Measurements from ENCODE around the gene MTURN.

The MTURN gene

GRCh38 chr7:30136117-30136731, 1.4 kb downstream of the MTURN start:
- no peak for DNase-seq

DNA sequence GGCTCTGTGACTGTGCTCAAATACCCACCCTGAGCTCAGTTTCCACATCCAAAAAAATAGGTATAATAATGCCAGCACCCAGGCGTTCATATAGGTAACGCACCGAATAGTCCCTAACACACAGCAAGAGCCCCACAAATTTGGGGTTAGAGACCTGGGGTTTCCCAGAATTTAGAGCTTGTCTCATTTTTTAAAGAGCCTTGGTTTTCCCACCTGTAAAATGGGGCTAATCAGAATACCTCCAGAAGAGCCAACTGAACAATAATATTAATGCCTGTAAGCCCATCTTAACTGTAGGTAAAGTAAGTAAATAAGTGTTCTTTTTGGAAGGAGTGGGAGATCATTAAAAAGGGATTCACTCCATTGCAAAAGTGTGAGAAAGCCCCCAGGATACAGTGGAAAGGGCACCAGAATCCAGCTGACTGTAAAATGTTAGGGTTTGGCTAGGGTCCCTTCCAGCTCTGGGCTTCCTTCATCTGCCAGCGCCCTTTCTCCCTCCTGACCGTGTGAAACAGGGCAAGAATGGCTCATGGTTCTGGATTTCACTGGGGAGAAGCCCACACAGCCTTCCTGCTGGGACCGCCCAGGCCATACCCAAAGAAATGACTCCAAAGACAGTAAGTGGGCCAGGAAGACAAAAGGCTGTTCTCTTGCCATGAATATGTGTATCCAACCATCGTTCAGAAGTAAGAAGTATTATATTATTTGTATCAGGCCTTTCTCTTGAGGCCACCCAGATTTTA, 2.1 kb downstream of the MTURN start:
- DNase-seq = no peak

DNA sequence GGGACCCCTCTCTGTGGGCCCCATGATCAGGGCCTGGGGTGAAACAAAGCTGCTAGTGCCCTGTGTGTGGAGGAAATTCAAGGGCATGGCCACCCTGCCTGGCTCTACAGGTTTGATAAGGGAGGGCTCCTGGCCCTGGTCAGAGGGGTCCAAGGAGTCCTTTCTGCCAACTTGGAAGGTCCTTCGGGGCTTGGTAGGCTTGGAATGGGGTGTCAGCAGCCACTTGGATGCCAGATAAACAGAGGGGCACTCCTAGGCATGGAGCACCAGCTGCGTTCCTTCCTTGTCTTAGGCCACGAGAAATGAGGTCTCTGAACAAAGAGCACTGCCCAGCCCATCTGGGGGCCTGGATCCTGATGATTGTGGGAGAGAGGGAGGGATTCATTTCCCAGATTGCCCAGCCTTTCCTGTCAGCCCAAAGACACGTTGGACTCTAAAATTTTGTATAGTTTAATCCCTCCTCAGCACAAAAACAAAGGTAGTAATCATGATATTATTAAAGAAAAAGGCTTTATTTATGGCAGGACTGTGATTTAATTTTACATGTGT, 5.1 kb downstream of the MTURN start:
- no peak for DNase-seq

DNA sequence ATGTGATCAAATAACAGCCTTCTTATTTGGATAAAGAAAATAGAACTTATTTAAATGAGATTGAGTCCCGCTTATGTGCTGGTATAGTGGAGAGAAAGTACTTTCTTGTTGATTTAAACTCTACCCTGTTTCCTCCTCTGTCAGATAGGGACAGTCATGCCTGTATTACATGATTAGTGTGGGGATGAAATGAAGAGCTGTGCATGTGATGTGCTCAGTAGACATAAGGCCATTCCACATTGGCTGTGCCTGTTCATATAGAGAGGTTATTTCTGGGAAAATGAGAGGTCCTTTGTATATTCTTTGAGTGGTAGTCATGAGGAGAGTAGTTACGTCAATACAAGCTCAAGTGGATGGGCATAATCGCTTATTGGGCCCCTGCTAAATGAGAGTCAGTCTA, 5.7 kb downstream of the MTURN start:
- no peak for DNase-seq

DNA sequence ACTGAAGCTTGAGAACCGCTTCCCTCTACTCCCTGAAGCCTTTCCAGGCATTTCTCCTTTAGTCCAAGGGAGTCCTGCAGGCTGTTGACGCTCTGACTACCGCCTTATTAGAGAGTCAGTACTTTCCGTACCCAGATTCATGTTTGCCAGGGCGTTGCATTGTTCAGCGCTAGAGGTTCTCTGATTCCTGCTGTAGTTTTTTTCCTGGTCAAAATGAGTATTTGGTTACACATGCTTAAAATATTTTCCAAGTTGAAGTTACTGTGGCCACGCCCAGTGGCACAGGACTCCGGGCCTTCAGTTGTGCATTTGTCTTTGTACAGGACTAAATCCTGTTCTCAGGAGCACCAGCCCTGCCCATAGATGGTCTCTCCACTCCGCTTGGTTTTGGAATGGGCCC, 7.9 kb downstream of the MTURN start:
- DNase-seq = no peak

- no peak for DNase-seq
Observed at GRCh38 chr7:30143748-30144251, 9.0 kb downstream of the MTURN start.

DNA sequence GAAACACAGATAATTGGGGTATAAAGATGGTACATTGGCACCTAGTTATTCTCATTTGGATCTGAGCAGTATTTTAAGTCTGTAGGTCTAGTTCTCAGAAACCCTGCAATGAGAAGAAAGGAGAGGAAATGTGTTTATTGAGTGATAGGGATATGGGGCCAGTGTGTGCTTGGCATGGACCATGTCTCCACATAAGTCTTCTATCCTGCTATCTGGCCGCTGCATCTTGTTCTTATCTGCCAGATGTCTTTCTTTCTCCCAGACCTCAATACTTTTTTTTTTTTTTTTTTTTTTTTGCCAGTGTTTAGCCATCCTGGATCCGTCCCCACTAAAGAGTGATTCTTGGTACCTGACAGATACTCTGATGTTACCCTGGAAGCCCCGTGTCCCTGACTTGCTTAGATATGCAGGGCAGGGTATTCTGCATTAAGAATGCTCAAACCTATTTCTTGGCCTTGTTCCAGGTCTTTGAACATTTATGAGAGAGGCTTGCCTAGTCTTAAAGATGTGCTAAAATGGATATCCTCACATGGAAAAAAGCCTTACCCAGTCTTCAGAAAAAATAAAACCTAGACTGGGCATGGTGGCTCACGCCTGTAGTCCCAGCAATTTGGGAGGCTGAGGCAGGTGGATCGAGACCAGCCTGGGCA, 10.0 kb downstream of the MTURN start:
- no peak for DNase-seq

DNA sequence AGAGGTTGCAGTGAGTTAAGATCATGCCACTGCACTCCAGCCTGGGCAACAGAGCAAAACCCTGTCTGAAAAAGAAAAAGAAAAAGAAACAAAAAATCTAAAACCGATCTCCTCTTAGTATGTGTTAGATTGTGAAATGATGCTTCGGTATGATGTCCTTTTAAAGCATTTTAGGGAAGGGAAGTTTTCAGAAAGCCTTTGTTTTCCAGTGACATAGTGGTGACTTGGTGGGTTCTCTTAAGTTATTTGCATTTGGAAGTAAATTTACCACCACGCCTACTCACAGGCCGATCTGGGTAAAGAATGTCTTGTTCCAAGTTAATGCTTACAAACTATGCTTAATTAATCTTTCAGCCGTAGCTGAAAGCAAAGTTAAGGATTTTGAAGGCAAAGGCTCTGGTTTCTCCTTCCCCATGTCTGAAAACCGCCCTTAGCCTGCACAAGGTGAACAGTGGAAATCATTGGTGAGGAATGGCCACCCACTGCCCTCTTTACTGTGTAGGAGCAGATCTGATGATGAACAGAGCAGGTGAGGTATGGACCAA, 10.7 kb downstream of the MTURN start:
- no peak for DNase-seq

- DNase-seq = no peak
Observed at GRCh38 chr7:30146127-30146612, 11.4 kb downstream of the MTURN start.

- no peak for DNase-seq
Observed at GRCh38 chr7:30147223-30147622, 12.4 kb downstream of the MTURN start.

DNA sequence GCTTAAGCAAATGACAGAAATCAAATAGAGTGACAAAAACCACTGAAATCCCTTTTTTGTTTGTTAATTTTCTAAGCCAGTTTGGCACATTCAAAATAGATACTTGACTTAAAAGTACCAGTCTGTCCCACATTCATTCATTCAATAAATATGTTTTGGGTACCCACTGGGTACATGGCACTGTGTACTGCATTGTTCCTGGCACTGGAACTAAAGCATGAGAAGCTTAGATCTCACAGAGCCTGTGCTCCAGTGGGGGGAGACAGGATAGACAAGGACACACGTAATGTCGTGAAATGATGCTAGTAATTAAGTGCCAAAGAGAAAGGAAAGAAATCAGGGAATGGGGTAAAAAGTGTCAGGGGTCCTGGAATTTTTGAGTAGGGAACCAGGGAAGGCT, 13.0 kb downstream of the MTURN start:
- DNase-seq = no peak

DNA sequence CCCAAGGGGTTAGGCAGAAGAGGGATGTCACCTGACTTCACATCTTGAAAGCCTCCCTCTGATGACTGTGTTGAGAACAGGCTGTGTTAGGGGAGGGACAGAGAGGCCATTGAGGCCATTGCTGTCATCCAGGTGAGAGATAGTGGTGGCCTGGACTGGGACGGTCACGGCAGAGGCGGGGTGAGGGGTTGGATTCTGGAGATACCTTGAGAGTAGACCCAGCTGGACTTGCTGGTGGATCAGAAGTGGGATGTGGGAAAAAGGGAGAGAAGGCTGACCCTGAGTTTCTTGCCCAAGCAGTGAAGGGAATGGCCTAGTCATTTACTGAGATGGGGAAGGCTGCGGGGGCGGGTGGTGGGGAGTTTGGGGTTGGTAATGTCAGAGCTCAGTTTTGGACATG, 13.6 kb downstream of the MTURN start:
- no peak for DNase-seq

- no peak for DNase-seq
Observed at GRCh38 chr7:30148951-30149459, 14.2 kb downstream of the MTURN start.

DNA sequence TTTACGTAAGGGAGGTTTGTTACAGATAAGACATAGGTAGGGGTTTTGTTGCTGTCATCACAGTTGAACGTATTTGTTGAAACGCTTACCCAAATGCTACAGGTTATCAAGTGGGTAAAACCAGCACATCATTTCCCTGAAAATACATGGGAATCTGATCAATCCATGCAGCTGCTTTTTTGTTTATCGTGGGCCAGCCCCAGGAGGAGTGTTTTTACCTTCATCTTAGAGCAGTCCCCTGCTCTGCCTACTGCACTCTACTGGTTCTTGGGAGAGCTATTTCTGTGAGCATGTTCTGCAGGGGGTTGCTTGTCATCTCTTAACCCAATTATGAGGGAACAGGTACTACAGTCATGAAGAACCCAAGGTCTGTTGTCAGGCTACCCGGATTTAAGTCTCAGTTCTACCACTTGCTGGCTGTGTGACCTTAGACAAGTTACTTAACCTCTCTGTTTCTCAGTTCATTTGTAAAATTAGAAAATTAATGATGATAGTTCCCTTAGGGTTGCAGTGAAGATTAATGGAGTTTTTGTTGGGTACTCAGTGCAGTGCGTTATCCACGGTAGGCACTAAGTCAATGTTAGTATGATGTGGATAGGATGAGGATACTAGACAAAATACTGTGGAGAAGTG, 15.0 kb downstream of the MTURN start:
- DNase-seq = no peak

GRCh38 chr7:30150711-30151110, 15.9 kb downstream of the MTURN start:
- no peak for DNase-seq

DNA sequence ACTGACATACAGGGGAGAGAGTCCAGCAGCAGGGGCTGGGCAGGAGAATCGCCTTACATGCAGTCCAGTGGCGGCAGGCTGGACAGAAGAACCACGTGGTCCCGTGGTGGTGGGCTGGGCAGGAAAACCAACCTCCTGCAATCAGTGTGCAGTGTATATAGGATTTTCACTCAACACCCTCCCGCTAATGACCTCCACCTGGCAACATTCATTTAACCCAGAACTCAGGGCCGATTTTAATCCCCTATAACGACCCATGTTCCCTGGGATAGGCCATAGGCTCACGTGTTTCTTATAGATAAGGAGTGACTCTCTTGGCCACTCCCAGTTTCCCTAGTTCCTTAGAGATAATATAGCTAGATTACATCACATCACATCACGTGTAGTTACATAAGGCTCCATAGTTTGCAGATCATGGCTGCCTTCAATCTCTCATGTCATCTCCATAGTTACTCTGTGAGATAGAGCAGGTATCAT, 19.4 kb downstream of the MTURN start:
- no peak for DNase-seq

DNA sequence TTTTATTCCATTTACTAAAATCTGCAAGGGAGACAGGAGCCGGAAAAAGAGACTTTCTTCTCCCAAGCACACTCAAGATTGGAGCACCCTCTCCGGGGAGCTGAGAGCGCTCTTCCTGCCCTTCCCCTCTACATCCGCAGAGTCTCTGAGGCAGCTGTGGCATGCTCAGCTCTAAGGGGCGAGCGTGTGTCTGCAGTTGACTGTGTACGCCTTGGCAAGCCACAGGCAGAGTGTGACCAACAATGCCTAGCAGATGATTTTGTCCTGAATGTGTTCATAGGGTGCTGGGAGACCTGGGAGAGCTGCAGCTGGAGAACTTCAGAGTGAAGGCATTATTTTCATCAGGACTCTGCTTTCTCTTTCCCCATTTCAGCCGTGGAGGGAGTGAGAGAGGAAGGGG, 20.7 kb downstream of the MTURN start:
- DNase-seq = no peak

DNA sequence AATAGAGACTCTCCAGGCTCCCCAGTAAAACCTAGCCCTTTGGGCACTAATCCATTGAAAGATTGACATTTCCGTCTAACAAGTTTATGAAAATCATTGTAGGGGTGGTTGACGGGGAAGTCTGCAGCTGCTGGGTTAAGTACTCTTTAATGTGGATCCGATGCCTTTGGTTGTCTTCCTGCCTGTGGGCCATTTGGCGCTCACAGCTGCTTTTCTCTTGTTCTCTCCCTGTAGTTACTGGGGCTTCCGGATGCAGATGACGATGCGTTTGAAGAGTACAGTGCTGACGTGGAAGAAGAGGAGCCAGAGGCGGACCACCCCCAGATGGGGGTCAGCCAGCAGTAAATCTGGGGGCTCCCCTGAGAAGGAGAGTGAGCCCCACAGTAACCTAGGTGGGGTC, 22.4 kb downstream of the MTURN start:
- DNase-seq = no peak

DNA sequence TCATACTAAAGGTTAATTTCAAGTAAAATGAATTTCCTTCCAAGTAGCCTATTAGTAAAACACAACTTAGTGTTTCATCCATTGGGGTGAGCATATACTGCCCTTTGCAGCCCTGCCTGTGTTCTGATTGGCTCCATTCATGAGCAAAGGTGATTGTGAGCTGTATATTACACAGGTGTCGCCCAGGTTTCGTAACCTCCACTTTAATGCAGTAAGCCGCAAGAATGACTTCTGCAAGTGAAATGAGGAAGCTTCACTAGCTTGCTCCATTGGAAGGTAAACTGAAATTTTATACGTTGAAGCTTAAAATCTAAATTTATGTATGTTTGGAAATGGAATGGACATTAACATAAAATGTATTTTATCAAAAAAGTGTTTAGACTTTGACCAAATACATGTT, 24.4 kb downstream of the MTURN start:
- DNase-seq = no peak

DNA sequence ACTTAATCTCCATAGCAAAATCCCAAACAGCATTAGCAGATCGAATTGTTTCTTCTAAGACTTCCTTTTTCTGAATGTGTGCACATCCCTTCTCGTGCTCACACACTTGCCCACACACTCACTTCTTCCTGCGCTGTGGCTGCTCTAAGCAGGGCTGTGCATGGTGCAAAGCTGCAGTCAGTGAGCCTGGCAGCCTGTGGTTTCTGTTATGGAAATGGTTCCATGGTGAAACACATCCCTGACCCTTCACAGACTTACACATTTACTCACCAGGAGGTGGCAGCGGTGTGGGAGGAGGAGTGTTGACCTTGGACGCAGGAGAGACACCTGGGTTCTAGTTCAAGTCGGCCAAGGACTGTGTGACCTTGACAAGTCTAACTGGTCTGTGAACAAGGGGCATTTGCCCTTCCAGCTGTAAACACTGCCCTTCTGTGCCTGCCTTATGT, 24.9 kb downstream of the MTURN start:
- no peak for DNase-seq

DNA sequence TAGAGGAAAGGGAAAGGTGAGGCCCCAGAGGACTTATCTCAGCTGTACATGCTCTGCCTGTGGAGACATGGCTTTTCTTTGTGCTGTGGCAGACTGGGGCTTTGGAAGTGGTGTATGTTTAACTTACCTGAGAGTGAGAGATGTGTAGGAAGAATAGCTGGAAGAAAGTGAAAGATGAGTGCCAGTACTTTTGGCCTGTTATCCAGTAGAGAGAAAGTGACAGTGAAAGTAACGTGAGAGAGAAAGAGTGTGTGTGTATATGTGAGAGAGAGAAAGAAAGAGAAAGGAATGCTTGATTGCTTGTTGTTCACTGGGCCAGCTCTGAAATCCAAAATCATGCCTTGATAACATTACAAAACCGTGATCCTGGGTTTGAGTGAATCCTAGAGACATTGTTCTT, 25.5 kb downstream of the MTURN start:
- no peak for DNase-seq

GRCh38 chr7:30162133-30162532, 27.3 kb downstream of the MTURN start:
- no peak for DNase-seq

Data from NCI-H1048 (cell line).